Osteocyte (in vitro differentiated cells): ENCODE results near the gene UTP25. TPM values are rescaled to one million over a fixed set of nuclear protein-coding genes. Genes with fewer than 3 reads are reported as not detected.

Experiments used
- DNase-seq: peaks from one replicate; pipeline ENCODE4 v3.0.0; 2021; ENCODE audit warnings: mixed read lengths; ENCODE audit not compliant: unreplicated experiment; ENCODE audit errors: extremely low spot score
- H3K27ac Mint-ChIP-seq: one replicate; pipeline ENCODE4 v1.8.0; 2021; ENCODE audit warnings: mild to moderate bottlenecking, mixed read lengths; ENCODE audit not compliant: unreplicated experiment
- H3K27me3 Mint-ChIP-seq: one replicate; pipeline ENCODE4 v1.8.0; 2021; ENCODE audit warnings: mixed read lengths; ENCODE audit not compliant: unreplicated experiment
- H3K36me3 Mint-ChIP-seq: one replicate; pipeline ENCODE4 v1.8.0; 2021; ENCODE audit warnings: mixed read lengths; ENCODE audit not compliant: unreplicated experiment
- H3K4me1 Mint-ChIP-seq: one replicate; pipeline ENCODE4 v1.8.0; 2021; ENCODE audit warnings: mixed read lengths; ENCODE audit not compliant: unreplicated experiment
- H3K4me3 Mint-ChIP-seq: one replicate; pipeline ENCODE4 v1.8.0; 2021; ENCODE audit warnings: mild to moderate bottlenecking, moderate library complexity, mixed read lengths; ENCODE audit not compliant: unreplicated experiment
- H3K9me3 Mint-ChIP-seq: one replicate; pipeline ENCODE4 v1.8.0; 2021; ENCODE audit warnings: mixed read lengths; ENCODE audit not compliant: unreplicated experiment
- CTCF ChIP-seq: fragments of 200-600 bp; sonication (generic); IDR thresholded peaks from 2 replicates; pipeline ENCODE4 v1.5.0; 2021; ENCODE audit warnings: antibody characterized with exemption, mild to moderate bottlenecking, moderate library complexity
- total RNA-seq: library from RNA; stranded (reverse); gene quantifications from 2 replicates; pipeline ENCODE4 v1.2.1, GENCODE V29; 2021

UTP25 gene
- total RNA-seq, 1 donor from 2014 or later = 7.3 TPM

- Mint-ChIP-seq H3K9me3 (no peaks in the 10 kb centered on the region), H3K4me3 (no peak overlapping the region), H3K27me3 (no peaks in the 10 kb centered on the region), H3K27ac (no peak overlapping the region), H3K4me1 (peaks cover 33% of the 10 kb centered on the region), H3K36me3 (no peaks in the 10 kb centered on the region)
- TF ChIP-seq CTCF = no peak
- no peak for DNase-seq
Measured at GRCh38 chr1:209877087-209877764, 49.5 kb downstream of the UTP25 start.

- Mint-ChIP-seq H3K9me3 (no peaks in the 10 kb centered on the region), H3K4me3 (no peak overlapping the region), H3K27me3 (no peaks in the 10 kb centered on the region), H3K4me1 (peaks cover 35% of the 10 kb centered on the region), H3K27ac (no peak overlapping the region), H3K36me3 (no peaks in the 10 kb centered on the region)
- DNase-seq = no peak
- TF ChIP-seq CTCF = no peak
Measured at GRCh38 chr1:209878964-209879363, 51.2 kb downstream of the UTP25 start.

GRCh38 chr1:209879539-209879938 lies 51.8 kb downstream of the UTP25 start:
- no peak for DNase-seq
- Mint-ChIP-seq H3K9me3 (no peaks in the 10 kb centered on the region), H3K27me3 (no peaks in the 10 kb centered on the region), H3K36me3 (no peaks in the 10 kb centered on the region), H3K4me1 (peaks cover 41% of the 10 kb centered on the region), H3K4me3 (no peak overlapping the region), H3K27ac (no peak overlapping the region)
- TF ChIP-seq CTCF = no peak

GRCh38 chr1:209880031-209880430 lies 52.3 kb downstream of the UTP25 start:
- Mint-ChIP-seq H3K4me3 (no peak overlapping the region), H3K36me3 (no peaks in the 10 kb centered on the region), H3K4me1 (peaks cover 43% of the 10 kb centered on the region), H3K9me3 (no peaks in the 10 kb centered on the region), H3K27ac (no peak overlapping the region), H3K27me3 (no peaks in the 10 kb centered on the region)
- TF ChIP-seq CTCF = no peak
- DNase-seq = no peak

- Mint-ChIP-seq H3K36me3 (no peaks in the 10 kb centered on the region), H3K4me3 (no peak overlapping the region), H3K4me1 (peaks cover 39% of the 10 kb centered on the region), H3K27ac (no peak overlapping the region), H3K9me3 (no peaks in the 10 kb centered on the region), H3K27me3 (no peaks in the 10 kb centered on the region)
- no peak for DNase-seq
- no peak for TF ChIP-seq CTCF
Measured at GRCh38 chr1:209881619-209882018, 53.8 kb downstream of the UTP25 start.
